A673 (cell line): ENCODE results near the gene CMTM2.

Experiments
- CTCF ChIP-seq: fragments of 300-800, 200-600 bp; sonication (generic); conservative IDR thresholded peaks from 2 replicates; pipeline ENCODE4 v1.5.1; 2017; ENCODE audit warnings: low read depth, mild to moderate bottlenecking, antibody characterized with exemption, low read length, moderate library complexity, mixed read lengths
- EZH2 ChIP-seq: fragments of 200-600 bp; sonication (generic); IDR thresholded peaks from 2 replicates; pipeline ENCODE4 v1.6.1; 2017; ENCODE audit warnings: borderline replicate concordance, low read depth, mild to moderate bottlenecking, mixed read lengths, antibody characterized with exemption, low read length; ENCODE audit not compliant: poor library complexity, severe bottlenecking

- TF ChIP-seq CTCF (no peak), EZH2 (no peak)
Observed at GRCh38 chr16:66592814-66593213, 13.6 kb downstream of the CMTM2 start.
